NCI-H2196 (cell line): Measurements from ENCODE around the gene TRAPPC6A.

Experiments
- DNase-seq: peaks from one replicate; lab custom pipeline; 2025; ENCODE audit not compliant: unreplicated experiment; lab: John Stamatoyannopoulos, UW

Gene TRAPPC6A

DNA sequence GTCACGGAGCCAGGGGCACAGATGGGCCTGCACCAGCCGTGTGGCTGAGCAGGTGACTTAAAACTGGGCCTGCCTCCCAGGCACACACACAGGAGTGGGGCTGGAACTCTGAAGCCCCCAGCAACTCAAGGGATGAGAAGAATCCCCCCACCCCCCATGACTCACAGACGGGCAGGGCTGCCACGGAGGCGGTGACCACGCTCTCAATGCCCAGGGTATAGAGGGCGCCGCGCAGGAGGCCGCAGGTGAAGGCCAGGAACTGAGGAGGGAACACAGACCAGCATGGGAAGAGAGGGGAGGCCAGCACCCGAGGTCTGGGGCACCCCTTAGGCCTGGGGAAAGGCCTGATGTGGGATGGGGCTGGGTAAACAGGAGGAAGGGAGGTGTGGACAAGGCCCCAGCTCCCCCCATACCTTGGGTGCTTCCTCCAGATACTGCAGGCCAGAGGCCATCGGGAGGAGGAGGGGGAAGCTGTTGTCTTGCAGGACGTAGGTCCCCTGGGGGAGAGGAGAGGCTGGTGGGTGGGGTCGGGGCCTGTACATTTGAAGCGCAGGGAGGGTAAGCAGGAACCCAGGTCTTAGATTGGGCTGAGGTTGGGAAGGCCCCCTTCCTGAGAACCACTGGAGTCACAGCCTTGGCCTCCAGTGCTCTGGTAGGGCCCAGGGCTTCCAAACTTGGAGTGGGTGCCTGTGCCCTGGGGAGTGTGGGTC, 14.1 kb downstream of the TRAPPC6A start:
- DNase-seq = no peak

DNA sequence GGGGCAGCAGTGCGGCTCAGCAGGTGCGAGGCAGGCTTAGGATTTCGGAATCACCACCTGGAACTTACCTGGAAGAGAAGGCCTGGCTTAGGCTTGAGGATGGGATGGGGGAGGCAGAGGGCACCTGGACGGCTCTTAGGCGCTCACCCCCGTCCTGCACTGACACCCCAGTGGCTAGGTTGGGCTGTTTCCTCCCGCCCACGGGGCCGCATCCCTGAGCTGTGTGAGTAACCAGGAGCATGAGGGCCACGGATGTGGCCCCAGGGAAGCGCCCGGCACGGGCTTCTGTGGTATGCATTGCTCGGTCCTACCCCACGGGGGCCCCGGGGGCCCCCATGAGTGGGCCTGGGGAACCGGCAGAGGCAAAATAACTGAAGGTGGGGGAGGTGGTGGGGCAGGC, 14.9 kb downstream of the TRAPPC6A start:
- DNase-seq = no peak

DNA sequence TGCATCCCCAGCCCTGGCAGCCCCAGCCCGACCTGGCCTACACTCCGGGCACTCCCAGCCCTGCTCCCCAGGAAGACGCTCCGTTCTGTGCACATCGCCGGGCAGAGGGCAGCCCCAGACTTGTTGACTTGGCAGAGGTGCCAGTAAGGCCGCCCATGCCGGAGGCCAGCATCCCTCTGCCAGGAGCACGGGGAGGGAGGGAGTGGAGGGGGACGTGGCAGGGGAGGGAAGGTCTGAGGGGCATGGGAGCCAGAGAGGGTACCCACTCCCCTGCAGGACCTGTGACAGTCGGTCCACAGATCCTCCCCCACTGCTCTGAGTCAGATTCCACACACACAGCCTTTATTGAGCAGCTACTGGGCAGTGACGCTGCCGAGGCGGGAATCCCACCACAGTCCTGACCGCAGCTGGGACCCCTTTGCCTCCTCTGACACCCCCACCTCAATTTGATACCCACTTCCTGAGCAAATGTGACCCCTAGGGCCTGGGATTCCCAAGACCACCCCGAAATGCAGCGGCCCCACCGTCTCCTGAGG, 15.4 kb downstream of the TRAPPC6A start:
- no peak for DNase-seq

DNA sequence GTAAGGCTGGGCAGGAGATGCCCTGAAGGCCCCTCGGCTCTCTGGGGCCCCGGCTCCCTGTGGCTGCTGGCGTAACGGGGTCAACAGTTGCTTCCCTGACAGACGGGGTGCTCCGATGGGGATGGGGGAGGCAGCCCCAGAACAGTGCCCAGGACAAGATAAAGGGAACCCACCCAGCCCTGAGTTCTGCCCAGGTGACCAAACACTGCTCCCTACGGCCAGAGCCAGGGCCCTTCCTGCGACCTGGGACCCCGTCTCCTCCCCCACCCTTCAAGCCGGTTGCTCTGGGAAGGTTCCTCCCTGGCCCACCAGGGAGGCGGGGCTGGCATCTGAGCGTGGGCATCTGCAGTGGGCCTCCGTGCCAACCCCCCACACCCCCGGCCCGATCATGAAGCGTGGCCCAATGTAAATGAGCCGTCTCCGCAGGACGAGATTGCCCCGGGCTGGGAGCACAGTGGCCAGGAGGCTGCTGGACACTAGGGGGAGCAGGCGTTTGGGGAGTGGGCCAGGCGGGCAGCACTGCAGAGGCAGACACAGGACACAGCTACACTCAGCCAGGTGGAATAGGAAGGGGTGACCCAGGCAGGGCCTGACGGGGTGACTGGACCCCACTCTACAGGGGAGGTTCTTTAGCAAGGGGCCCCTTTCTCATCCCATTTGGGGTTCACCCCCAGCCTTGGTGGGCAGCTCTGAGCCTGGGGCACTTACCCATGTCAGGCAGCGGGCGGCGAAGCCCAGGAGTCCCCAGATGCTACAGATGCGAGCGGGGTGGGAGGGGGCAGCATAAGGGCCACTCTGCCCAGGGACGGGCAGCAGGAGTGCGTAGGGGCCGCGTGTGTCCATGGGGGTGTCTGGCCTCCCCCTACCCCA, 16.1 kb downstream of the TRAPPC6A start:
- DNase-seq = no peak

DNA sequence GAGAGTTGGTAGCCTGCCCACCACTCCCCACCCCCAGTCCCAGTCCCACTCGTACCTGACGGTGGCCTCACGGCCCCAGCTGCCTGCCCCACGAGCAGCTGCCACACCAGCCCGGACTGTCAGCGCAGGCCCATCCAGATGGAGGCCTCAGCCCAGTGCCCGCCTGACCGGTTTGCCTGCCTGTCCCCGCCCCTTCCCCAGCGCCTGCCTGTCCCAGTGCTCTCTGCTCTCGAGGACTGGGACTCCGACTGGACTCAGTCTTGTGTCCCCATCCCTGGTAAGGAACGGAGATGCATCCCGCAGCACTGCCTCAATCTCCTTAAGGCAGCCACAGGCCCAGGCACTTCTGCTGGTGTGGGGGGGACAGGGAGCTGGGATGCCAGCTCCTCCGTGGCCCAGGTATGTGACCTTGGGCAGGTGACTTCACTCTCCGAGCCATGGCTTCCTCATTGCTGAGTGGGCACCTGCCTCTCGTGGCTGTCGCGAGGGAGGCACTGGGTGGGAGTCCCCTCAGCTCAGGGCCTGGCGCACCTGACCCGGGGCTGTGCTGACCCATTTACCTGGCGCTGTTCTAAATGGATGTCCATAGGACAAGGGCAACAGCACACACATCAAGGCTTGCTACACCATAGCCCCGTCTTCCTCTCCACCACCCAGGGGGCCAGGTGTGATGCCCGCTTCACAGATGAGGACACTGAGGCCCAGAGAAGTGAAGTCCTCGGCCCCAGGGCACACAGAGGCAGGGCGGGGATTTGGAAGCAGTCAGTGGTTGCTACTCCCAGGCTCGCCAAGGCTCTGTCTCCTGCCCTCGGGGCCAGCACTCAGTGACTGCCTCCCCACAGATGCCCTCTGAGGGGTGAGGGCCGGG, 16.9 kb downstream of the TRAPPC6A start, which contains the start of gene NKPD1:
Gene NKPD1, minus strand, starts transcription at position 113 of the 868 bp plus-strand sequence. CDS start 832 bp downstream, outside the sequence.
- DNase-seq = no peak

DNA sequence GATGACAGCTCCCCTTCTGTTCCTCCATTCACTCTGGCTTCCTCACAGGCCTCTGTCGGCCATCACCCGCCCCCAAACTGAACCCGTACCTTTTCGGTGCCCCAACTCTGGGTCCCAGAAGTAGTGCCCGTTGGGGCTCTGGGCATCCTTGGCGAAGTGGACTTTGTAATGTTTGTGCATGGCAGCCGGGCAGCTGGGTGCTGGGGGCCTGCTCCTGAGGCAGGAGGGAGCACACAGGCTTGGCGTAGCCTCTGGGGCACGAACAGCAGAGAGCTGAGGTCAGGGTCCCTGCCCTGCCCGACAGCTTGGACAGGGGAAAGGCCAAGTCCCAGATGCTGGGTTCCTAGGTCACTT, 18.1 kb downstream of the TRAPPC6A start:
- DNase-seq = no peak

DNA sequence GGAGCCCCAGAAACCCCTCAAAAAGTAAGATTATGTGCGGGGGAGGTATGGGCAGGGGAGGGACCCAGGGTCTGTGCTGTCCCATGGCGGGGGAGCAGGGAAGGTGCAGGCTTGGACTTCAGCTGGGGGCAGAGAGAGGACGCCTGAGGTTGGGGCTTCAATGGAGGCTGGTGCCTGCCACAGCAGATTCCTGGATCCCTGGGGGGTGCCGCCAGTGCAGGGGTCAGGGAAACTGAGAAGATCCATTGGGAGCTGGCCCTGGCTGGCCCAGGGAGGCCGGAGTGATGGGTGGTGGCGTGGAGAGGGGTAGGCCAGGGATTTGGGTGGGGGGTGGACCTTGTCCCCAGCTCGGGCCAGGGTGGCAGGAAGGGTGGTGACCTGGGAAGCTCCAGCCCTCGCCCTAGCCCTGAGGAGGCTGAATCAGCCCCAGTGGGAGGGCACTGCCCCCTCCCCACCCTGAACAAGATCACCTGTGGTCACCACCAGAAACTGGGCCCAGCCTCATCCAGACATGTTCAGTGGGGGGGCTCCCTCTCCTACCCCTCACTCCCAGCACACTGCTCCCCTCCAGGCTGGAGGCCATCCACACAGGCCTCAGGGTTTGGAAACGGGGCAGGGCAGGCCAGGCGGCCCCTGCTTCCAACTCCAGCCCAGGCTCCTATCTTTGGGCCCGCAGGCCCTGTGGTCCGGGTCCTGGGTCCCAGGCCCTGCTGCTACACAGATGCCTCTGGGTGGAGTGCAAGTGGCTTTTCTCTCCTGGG, 18.6 kb downstream of the TRAPPC6A start:
- DNase-seq = no peak

DNA sequence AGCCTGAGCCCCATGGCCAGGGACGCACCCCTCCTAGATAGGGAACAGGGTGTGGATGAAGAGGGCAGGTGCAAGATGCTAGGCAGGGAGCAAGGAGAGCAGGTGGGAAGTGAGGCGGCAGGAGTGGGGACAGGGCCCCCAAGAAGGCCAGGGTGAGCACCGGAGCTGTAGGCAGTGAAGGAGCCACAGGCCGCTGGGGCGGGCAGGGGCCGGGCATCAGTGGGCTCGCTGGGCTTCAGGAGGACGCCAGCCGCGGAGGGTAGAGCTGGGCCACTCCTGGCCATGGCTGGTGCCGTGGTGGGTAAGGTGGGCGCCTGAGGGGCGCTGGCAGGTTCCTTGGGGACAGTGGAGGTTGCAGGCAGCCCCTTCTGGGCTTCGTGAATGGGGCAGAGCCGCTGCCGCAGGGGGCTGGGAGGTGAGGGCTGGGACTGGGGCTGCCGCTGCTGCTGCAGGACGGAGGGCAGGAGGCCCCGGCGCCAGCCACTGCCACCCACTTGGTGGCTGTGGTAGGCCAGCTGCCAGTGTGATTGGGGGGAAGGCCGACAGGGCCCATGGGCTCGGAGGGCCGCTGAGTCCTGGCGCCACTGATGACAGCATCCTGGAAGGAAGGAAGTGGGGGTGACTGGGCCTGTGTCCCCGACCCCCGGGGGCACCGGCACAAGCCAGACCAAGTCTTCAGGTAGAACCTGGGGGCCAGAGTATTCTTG, 19.4 kb downstream of the TRAPPC6A start:
- DNase-seq = no peak

DNA sequence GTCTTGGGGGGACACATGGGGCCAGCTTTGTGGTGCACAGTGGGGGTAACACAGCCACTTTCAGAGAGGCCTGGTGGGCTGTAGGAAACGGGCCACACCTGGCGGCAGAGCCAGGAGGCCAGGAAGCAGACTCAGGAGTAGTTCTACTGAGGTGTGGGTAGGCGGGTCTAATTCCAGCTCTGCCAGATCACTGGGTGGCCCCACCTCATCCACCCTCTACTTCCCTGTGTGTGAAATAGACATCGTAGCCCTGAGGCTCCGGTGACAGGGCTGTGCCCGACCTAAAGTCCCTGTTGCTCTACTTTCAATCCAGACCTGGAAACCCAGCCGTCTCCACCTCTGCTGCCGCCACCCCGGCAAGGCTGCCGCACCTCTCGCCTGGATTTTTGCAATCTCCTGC, 21.3 kb downstream of the TRAPPC6A start:
- DNase-seq = no peak

DNA sequence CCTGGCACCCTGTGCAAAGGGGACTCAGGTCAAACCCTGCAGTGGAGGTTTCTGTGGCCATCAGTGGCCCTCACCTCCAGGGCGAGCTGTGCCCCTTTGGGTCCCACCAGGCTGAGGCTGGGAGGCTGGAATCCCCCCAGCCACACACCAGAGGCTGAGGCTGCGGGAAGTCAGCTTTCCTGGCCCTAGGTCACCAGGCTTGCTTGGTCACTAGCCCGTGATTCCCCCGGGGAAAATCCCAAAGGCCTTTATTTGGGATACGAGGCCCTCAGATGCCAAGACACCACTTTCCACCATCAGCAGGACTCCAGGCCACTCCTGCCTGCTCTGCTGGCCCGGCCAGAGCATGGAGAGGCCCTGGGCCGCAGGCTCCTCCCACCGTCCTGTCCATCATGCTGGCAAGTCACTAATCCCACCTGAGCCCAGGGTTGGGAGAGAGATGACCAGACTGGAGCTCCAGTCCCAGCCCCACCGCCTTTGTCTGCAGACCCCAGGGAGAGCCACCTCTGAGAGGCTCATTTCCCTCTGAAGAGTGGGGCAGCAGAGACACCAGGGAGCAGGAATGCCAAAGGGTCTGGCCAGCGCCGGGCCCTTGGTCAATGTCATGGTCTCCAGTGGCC, 21.9 kb downstream of the TRAPPC6A start:
- no peak for DNase-seq

DNA sequence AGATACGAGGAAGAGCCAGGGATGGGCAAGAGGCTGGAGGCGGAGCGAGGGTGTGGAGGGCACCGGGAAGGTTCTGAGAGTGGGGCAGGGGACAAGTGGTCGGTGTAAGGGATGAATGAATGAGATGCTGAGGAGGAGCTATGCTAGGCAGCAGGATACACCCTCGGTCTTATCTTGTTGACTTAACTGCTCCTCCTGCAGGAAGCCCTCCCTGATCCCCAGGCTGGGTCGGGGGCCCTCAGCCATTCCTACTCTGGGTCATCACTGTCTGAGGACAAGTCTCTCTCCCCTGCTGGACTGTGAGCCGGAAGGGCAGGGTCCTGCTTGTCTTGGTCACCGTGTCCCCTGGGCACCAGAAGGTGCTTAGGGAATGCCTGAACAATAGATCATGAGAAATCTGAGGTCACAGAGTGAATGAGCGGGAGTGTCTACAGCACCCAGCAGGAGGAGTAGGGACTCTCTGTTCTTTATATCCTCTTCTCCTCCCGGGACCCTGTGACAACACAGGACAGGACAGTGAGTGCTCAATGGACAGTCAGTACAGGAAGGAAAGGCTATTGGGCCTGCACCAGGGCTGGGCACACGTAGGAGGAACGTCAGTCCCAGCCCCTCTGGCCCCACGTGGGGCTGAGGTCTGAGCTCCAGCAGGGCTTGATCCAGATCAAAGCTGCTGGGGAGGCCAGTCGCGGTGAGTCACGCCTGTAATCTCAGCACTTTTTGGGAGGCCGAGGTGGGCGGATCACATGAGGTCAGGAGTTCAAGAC, 23.8 kb downstream of the TRAPPC6A start:
- DNase-seq = no peak

DNA sequence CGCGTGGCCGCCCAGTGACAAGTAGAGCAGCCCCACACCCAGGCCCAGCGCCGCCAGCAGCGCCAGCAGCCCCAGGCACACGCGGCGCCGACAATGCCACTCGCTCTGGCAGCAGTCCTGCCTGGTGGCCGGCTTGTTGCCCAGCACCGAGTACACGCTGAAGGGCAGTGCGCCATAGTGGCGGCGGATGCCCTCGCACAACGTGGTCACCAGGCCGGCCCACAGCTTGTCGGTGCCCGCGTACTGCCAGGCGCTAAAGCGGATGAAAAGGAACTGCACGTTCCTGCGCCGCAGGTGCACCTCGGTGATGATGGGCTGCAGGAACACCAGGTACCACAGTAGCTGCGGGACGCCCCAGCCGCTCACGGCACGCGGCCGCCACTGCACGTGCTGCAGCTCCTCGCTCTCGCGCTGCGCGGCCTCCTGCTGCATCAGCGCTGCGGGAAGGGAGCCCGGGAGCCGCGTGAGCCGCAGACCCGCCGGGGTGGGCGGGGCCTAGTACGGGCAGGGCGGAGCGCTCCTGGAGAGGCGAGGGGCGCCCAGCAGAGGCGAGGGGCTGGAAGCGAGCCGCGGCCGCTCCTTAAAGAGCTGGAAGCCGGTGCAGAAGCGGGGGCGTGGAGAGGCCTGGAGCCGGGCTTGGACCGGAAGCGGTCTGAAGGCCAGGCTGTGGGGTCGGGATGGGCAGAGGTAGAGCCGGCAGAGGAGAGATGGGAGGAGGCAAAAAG, 24.5 kb downstream of the TRAPPC6A start:
- DNase-seq = no peak

DNA sequence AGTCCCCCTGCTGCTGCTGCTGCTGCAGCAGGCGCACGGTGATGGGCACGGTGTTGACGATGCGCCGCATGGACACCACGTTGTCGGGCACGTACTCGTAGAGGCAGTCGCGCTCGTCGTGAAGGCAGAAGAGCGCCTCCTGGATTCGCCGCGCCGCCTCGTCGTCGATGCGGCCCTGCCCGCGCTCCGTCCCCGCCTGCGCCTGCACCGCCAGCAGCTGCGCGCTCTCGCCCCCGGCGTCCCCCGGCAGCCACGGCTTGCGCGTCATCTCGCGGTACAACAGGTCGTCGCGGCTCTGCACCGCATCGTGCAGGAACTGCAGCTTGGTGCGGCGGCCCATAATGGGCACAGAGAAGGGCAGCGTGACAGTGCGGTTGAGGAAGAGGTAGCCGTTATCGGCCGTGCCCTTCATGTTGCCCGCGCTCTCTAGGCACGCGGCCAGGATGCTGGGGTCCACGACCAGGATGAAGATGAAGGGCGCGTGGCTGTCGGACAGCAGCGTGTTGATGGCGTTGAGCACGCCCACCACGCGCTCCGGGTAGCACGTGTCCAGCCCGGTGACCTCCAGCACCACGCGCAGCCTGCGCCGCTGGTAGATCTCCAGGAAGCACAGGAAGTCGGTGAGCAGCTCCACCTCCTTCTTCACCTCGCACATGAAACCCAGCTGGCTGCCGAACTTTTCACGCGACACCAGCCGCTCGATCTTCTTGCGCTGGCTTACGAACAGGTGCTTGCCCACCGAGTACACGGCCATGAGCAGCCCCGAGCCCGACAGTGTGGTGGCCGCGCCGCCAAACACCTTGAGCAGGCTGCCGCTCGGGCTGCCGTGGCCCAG, 25.3 kb downstream of the TRAPPC6A start:
- peak; percentile 54 for DNase-seq

DNA sequence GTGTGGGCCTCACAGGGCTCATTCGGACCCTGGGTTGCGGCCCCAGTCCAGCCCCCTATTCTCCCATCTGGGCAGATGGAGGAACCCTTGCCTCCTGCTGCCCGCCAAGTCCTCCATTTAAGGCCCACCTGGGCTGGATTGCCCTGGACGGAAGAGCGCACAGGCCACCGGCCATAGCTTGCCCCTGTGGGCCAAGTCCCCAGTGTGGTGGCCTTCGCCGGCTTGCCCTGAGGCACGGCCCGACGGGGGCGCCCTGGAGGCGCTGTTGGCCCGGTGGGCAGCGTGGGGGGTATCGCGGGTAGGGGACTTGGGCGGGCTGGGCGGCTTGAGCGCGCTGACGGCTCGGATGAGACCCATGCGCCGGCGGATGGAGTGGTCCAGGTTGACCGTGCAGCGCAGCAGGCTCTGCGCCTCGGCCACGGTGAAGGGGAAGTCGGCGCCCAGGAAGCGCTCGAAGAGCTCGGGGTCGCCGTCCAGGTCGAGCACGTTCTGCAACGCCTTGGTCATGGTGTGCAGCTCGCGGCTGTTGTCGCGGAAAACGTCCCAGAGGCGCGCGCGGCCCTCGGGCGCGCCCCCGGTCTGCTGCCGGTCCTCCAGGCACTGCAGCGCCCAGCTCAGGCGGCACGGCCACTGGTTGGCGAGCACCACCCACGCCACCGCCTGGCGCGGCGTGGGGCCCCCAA, 26.1 kb downstream of the TRAPPC6A start:
- no peak for DNase-seq

DNA sequence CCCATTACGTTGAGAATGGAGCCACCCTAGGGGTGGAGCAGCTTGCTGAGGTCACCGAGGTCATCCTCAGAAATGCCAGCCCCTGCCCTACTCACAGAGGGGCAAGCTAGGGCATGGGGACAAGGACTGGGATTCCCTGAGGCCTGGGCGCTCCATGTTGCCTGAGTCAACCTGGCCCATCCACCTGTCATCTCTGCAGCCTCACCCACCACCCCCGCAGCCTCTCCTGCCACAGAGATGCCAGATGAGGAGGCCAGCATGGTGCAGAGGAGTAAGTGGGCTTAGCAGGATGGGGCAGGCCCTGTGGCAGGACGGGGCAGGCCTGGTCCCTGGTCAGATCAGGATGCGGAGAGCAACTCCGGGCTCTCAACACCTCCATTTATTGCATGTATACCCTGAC, 26.7 kb downstream of the TRAPPC6A start:
- no peak for DNase-seq

DNA sequence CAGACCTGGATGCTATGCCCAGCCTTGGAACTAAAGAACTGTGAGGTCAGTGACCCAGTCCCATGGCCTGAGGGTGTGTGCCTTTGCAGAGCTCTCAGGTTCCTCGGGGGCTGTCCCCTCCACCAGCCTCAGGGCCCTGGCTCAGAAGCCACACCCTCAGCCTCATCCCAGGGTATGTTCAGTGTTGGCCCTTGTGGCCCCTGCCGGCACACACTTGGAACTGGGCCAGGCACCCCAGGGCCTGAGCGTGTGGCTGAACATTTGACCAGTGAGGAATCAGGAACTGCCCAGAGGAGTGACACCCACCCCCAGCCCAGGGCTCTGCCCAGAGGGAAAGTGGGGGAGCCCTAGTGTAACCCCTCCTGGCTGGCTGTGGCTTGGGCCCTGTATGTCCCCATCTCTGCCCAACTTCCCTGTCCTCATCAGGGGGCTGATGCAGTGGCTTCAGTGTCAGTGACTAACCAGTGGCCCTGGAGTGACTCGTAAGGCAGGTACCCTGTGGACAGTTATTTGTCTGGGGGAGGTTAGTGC, 27.2 kb downstream of the TRAPPC6A start:
- DNase-seq = no peak
